NOMO-1 (cell line): Measurements from ENCODE around the gene FOXN3.
A peak's percentile ranks its signal among the peaks of the same experiment; 100 is the strongest.
"Not testable (repeated sequence)": the region's sequence is repeated elsewhere in the genome, so short reads cannot be mapped to it uniquely, and the experiment has no call there.

Source experiments
- DNase-seq, 2 experiments: peaks; one replicate each; lab custom pipeline; 2025; ENCODE audit not compliant: unreplicated experiment in 2 of 2; lab: John Stamatoyannopoulos, UW

FOXN3 gene

GRCh38 chr14:89307409-89307808, 109.6 kb downstream of the FOXN3 start:
- no peak for DNase-seq

GRCh38 chr14:89304972-89305703, 111.9 kb downstream of the FOXN3 start:
- DNase-seq, result peak in 1 of 2 experiments; percentile 25

- DNase-seq, result no peak
These were observed 112.5 kb downstream of the FOXN3 start for GRCh38 chr14:89304561-89304960.

GRCh38 chr14:89303456-89304435, 113.3 kb downstream of the FOXN3 start:
- DNase-seq, result peak; percentile 62 to 92

- DNase-seq, result no peak
These were observed 114.6 kb downstream of the FOXN3 start for GRCh38 chr14:89302396-89302950.

GRCh38 chr14:89299587-89299986, 117.4 kb downstream of the FOXN3 start:
- DNase-seq, result no peak

GRCh38 chr14:89298056-89298834, 118.8 kb downstream of the FOXN3 start:
- no peak for DNase-seq

- DNase-seq, result no peak
These were observed 120.7 kb downstream of the FOXN3 start for GRCh38 chr14:89296281-89296745.

- DNase-seq, result no peak
These were observed 122.2 kb downstream of the FOXN3 start for GRCh38 chr14:89294872-89295271.

GRCh38 chr14:89294469-89294868, 122.6 kb downstream of the FOXN3 start:
- not testable (repeated sequence) for DNase-seq

GRCh38 chr14:89294060-89294459, 123.0 kb downstream of the FOXN3 start:
- no peak for DNase-seq

- no peak for DNase-seq
These were observed 123.6 kb downstream of the FOXN3 start for GRCh38 chr14:89293314-89293916.

- no peak for DNase-seq
These were observed 124.3 kb downstream of the FOXN3 start for GRCh38 chr14:89292579-89293313.

GRCh38 chr14:89291351-89291940, 125.6 kb downstream of the FOXN3 start:
- no peak for DNase-seq

- no peak for DNase-seq
These were observed 126.2 kb downstream of the FOXN3 start for GRCh38 chr14:89290813-89291212.

- no peak for DNase-seq
These were observed 127.6 kb downstream of the FOXN3 start for GRCh38 chr14:89289477-89289876.

- no peak for DNase-seq
These were observed 128.9 kb downstream of the FOXN3 start for GRCh38 chr14:89288114-89288513.

GRCh38 chr14:89284333-89285058, 132.5 kb downstream of the FOXN3 start:
- no peak for DNase-seq
